ENCODE data around the gene CCDC50.

The CCDC50 gene

GRCh38 chr3:191300422-191300821 lies 28.8 kb upstream of the CCDC50 start:
- no peaks in the 10 kb centered on the region for H3K36me3 ChIP-seq (ENCODE audit: control insufficient read depth, insufficient read depth, low read length)
- no peak overlapping the region for H3K4me3 ChIP-seq (replicated peaks; ENCODE audit: low read depth, low read length)
- no peak for TF ChIP-seq CTCF (IDR thresholded peaks at IDR 0.05; ENCODE audit: insufficient read depth, low read length, poor library complexity, severe bottlenecking)
- no peak for DNase-seq (ENCODE audit: extremely low read depth, insufficient read length)
- no peaks in the 10 kb centered on the region for H3K27me3 ChIP-seq (replicated peaks; ENCODE audit: control insufficient read depth, insufficient read depth, low read length)

GRCh38 chr3:191301017-191301416 lies 28.2 kb upstream of the CCDC50 start:
- Histone ChIP-seq H3K36me3 (ENCODE audit: control insufficient read depth, insufficient read depth, low read length) (no peaks in the 10 kb centered on the region), H3K27me3 (replicated peaks; ENCODE audit: control insufficient read depth, insufficient read depth, low read length) (no peaks in the 10 kb centered on the region), H3K4me3 (replicated peaks; ENCODE audit: low read depth, low read length) (no peak overlapping the region)
- DNase-seq (ENCODE audit: extremely low read depth, insufficient read length): peak; percentile 59
- no peak for TF ChIP-seq CTCF (IDR thresholded peaks at IDR 0.05; ENCODE audit: insufficient read depth, low read length, poor library complexity, severe bottlenecking)

- no peaks in the 10 kb centered on the region for H3K36me3 ChIP-seq (ENCODE audit: control insufficient read depth, insufficient read depth, low read length)
- no peak for TF ChIP-seq CTCF (IDR thresholded peaks at IDR 0.05; ENCODE audit: insufficient read depth, low read length, poor library complexity, severe bottlenecking)
- DNase-seq (ENCODE audit: extremely low read depth, insufficient read length): no peak
Observed at GRCh38 chr3:191301782-191302411, 27.3 kb upstream of the CCDC50 start.

GRCh38 chr3:191302451-191302850 lies 26.7 kb upstream of the CCDC50 start:
- TF ChIP-seq CTCF (IDR thresholded peaks at IDR 0.05; ENCODE audit: insufficient read depth, low read length, poor library complexity, severe bottlenecking): no peak
- DNase-seq (ENCODE audit: extremely low read depth, insufficient read length): no peak
- Histone ChIP-seq H3K27me3 (replicated peaks; ENCODE audit: control insufficient read depth, insufficient read depth, low read length) (no peaks in the 10 kb centered on the region), H3K4me3 (replicated peaks; ENCODE audit: low read depth, low read length) (no peak overlapping the region), H3K36me3 (ENCODE audit: control insufficient read depth, insufficient read depth, low read length) (no peaks in the 10 kb centered on the region)

More at GRCh38 chr3:191301782-191302411, 27.3 kb upstream of the CCDC50 start:
- Histone ChIP-seq H3K27me3 (replicated peaks; ENCODE audit: control insufficient read depth, insufficient read depth, low read length) (no peaks in the 10 kb centered on the region), H3K4me3 (replicated peaks; ENCODE audit: low read depth, low read length) (no peak overlapping the region)

GRCh38 chr3:191303596-191303995 lies 25.6 kb upstream of the CCDC50 start:
- TF ChIP-seq CTCF (IDR thresholded peaks at IDR 0.05; ENCODE audit: insufficient read depth, low read length, poor library complexity, severe bottlenecking): no peak
- H3K27me3 ChIP-seq (replicated peaks; ENCODE audit: control insufficient read depth, insufficient read depth, low read length): no peaks in the 10 kb centered on the region
- no peaks in the 10 kb centered on the region for H3K36me3 ChIP-seq (ENCODE audit: control insufficient read depth, insufficient read depth, low read length)
- H3K4me3 ChIP-seq (replicated peaks; ENCODE audit: low read depth, low read length): no peak overlapping the region
- no peak for DNase-seq (ENCODE audit: extremely low read depth, insufficient read length)

GRCh38 chr3:191306428-191306827 lies 22.8 kb upstream of the CCDC50 start:
- Histone ChIP-seq H3K27me3 (replicated peaks; ENCODE audit: control insufficient read depth, insufficient read depth, low read length) (no peaks in the 10 kb centered on the region), H3K4me3 (replicated peaks; ENCODE audit: low read depth, low read length) (no peak overlapping the region), H3K36me3 (ENCODE audit: control insufficient read depth, insufficient read depth, low read length) (no peaks in the 10 kb centered on the region)
- DNase-seq (ENCODE audit: extremely low read depth, insufficient read length): no peak
- TF ChIP-seq CTCF (IDR thresholded peaks at IDR 0.05; ENCODE audit: insufficient read depth, low read length, poor library complexity, severe bottlenecking): no peak

All from GM06990 (cell line).